ENCODE data around the gene AATF.
"Not testable (repeated sequence)": the region's sequence is repeated elsewhere in the genome, so short reads cannot be mapped to it uniquely, and the experiment has no call there.

AATF gene

DNA sequence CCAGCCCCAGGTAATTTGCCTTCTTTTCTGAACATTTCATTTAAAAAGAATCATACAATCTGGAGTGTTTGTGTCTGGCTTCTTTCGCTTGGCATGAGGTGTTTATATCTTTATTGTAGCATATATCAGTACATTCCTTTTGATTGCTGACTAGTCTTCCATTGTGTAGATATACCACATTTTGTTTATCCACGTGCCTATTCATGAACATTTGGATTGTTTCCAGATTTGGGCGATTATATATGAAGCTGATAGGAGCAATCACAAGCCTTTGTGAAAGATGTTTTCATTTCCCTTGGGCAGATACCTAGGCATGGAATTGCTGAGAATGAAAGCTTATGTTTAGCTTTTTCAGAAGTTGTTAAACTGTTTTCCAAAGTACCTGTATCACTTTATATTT, 120.3 kb downstream of the AATF start:
- no peak overlapping the region for H3K4me3 ChIP-seq (ENCODE audit: low read depth, low read length)

DNA sequence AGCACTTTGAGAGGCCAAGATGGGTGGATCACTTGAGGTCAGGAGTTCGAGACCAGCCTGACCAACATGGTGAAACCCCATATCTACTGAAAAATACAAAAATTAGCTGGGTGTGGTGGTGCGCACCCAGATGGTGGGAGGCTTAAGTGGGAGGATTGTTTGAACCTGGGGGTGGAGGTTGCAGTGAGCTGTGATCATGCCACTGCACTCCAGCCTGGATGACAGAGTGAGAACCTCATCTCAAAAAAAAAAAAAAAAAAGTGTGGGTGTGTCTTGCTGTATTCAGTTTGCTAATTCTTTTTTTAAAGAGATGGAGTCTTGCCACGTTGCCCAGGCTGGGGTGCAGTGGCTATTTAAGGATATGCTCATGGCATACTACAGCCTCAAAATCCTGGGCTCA, 124.7 kb downstream of the AATF start:
- not testable (repeated sequence) for H3K4me3 ChIP-seq (ENCODE audit: low read depth, low read length)

DNA sequence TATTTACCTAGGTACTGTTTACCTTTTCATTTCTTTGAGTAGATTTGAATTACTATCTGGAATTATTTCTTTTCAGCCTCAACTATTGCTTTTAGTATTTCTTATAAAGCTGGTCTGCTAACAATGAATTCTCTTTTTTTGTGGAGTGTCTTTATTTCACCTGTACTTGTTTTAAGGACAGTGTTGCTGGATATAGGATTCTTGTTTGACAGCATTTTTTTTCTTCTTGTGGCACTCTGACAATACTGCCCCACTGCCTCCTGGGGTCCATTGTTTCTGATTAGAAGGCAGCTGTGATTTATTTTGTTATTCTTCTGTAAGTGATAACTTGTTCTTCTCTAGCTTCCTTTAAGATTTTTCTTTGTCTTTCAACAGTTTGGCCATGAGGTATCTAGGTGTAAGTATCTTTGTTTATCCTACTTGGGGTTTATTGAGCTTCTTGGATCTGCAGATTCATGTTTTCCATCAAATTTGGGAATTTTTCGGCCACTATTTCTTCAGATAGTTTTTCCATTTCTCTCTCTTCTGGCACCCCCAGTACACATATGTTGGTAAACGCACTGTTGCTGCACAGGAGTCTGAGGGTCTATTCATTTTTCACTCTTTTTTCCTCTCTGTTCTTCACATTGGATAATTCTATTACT, 130.4 kb downstream of the AATF start:
- H3K4me3 ChIP-seq (ENCODE audit: low read depth, low read length): no peak overlapping the region

DNA sequence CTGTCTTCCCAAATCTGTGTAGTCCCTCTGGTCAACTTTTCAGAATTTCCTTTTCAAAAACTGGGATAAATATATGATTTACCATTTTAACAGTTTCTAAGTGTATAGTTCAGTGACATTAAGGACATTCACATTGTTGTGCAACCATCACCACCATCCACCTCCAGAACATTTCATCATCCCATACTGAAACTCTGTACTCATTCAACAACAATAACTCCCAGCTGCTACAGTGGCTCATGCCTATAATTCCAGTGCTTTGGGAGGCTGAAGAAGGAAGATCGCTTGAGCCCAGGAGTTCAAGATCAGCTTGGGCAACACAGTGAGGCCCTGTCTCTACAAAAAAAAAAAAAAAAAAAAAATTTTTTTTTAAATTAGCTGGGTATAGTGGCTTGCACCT, 131.0 kb downstream of the AATF start:
- no peak overlapping the region for H3K4me3 ChIP-seq (ENCODE audit: low read depth, low read length)

DNA sequence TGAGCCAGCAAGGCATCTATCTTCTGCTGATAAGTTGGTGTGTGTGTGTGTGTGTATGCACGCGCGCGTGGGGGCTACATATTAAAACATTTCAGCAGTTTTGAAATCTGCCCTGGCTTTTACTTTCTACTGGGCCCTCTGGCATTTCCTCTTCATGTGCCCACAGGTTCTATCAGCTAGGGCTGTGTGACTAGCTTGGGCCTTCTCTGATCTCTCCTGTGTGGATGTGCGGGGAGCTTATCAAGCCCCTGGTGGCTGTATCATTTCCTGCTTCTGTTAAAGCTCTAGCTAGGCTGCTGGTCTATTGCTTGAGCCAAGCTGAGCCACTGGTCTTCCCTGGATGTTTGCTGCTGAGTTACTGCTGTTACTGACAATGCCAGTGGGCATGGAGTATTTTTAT, 132.5 kb downstream of the AATF start:
- no peak overlapping the region for H3K4me3 ChIP-seq (ENCODE audit: low read depth, low read length)

DNA sequence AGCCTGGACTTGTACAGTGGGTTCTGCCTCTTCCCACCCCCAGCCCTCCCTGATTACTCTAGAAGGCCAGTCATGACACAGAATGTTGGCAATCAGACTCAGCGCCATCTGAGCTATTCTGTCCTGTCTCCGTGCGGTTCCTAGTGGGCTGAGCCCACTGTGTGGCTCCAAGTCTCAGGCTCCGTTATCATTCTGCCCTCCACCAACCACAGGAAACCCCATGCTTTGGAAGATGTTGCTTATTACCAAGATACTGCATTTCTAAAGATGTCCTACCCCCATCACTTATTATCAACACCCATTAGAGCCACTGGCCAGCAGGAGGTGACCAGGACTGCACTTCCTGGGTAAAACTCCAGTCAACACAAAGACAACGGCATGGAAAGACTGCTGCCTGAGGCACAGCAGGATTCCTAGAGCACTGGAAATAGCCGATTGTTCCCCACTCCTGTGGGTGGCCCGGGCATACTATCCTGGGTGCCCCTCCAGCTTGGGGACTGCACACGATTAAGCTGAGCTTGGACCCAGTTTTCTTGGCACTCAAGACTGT, 133.6 kb downstream of the AATF start:
- H3K4me3 ChIP-seq (ENCODE audit: low read depth, low read length): no peak overlapping the region

DNA sequence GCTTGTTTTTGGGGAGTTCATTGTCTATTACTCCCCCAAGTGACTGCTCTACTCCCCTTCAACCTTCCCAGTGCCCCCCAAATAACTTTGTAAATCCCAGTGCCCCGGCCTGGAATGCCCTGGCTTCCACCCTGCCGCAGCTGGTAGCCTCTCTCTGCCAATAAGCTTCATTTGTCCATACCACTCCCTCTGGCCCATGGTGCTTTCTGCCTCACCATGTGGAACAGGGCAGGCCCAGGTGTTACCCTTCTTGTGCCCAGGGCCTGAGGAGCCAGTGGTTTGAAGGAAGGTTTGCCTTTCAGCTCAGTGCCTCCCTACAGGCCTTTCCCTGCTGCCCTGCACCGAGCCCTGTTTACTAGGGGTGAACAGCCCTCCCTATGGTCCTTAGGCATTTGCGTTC, 134.2 kb downstream of the AATF start:
- no peak overlapping the region for H3K4me3 ChIP-seq (ENCODE audit: low read depth, low read length)

DNA sequence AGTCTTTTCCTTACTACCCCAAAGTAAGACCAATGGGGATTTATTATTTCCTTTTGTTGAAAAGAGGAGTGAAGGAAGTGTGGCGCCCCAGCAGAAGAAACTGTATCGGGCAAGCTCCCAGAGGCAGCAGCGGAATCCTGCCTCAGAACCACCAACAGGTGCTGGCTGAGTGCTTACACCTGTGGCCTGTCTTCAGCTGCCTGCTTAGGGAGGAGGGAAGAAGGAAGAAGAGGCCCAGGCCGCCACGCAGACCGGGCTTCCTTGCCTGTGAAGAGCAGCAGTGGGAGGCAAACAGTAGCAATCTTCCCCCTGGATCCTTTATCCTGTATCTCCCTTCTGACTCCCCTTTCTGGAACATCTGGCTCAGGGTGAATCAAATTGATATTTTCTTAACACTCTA, 134.7 kb downstream of the AATF start:
- H3K4me3 ChIP-seq (ENCODE audit: low read depth, low read length): no peak overlapping the region

DNA sequence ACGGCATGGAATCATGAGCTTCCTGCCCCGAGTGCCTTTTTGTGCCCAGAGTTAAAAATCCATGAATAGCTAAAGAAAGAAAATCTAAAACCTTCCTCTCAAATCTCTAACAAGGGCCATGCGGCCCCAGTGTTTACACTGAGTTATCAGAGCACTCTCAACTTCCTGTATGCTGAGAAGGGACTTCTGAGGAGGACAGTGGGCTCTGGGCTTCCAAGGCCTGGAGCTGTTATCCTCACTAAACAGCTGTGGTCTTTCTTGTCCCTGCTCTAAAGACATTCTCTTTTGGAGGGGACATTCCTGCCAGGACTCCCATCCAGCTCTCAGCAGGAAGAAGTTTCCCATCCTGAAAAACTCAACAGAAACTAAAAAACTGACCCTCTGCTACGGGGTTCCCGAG, 135.6 kb downstream of the AATF start:
- H3K4me3 ChIP-seq (ENCODE audit: low read depth, low read length): no peak overlapping the region

DNA sequence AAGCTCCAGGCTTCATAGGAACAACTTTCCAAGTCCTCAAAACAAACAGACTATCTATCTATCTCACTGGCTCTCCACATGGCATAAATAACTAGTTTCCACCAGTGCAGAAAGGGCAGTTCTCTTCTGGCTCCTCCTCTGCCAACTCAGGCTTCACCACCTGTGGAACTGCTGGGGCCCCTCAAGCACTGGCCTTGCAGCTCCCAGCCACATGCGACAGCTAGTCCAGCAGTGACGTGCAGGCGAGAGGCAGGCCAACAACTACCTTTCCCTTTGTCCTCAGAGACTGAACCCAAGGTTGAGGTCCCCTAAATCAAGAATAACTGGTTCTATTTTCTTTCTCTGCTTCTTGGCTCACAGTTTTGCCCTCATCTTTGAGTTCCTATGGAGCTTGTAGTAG, 137.6 kb downstream of the AATF start:
- no peak overlapping the region for H3K4me3 ChIP-seq (ENCODE audit: low read depth, low read length)

DNA sequence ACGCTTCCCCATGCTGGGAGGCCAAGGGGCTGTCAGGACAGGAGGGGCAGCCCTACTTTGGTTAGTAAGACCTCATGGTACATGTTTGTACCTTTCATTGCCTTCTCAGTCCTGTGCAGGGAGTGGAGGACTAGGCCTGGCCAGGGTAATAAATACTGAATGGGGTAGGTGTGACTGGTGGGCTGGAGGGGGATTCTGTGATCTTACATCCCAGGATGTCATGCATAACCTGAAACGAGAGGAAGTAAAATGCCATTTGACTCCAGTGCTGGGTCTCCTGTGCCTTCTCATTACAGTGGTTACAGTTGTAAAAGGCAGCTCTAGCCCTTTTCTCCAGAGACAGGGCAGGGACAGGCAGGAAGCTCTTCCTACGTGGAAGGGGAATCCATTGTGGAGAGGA, 138.2 kb downstream of the AATF start:
- H3K4me3 ChIP-seq (ENCODE audit: low read depth, low read length): no peak overlapping the region

DNA sequence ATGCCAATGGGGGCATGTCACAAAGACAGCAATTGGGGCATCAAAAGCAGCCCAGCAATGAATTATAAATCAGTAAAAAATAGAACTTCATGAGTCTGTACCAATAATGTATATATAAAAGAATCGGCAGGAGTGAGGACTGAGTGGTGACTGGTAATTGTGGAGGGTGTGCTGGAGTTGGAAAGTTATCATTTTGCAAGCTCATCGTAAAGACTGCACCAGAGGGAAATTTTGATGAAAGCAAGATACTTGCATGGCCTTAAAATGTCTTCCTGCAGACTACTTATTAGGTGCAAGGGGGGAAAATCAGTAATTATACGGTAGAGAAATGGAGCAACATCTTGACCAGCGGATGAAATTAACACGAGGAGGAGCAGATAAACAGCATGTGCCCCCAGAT, 138.9 kb downstream of the AATF start:
- H3K4me3 ChIP-seq (ENCODE audit: low read depth, low read length): no peak overlapping the region

DNA sequence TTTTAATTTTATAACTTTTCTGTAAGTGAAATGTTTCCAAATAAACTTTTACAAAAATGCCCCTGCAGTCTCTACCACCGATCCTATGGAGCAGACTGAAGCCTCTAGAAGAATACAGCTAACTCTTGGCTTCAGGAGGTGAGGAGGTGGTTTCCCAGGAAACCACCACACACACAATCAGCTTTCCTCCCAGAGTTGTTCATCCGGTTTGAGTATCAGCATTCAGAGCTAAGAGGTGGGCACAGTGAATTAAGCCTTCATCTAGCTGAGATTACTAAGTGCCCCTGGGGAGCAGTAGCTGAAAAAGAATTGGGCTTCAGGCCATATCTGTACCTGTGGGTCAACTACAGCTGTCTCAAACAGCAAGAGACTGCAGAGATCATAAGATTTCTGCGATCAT, 139.7 kb downstream of the AATF start:
- no peak overlapping the region for H3K4me3 ChIP-seq (ENCODE audit: low read depth, low read length)

DNA sequence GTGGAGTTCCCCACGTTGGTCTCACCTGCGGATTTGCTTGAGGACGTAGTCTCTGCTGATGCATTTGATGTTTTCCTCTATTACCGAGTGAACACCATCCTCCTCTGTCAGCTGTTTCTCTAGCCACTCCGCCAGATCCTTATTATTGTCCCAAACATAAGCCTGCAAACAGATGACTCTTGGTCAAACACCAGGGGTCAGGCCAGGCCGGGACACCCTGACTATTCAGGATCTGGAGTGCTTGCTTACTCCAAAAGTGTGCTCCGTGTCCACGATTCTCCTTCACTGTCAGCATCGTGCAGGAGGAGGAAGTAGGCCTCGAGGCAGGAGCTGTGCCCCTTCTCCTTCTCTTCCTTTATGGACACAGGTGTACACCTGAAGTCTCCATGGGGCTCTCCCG, 140.2 kb downstream of the AATF start:
- no peak overlapping the region for H3K4me3 ChIP-seq (ENCODE audit: low read depth, low read length)

DNA sequence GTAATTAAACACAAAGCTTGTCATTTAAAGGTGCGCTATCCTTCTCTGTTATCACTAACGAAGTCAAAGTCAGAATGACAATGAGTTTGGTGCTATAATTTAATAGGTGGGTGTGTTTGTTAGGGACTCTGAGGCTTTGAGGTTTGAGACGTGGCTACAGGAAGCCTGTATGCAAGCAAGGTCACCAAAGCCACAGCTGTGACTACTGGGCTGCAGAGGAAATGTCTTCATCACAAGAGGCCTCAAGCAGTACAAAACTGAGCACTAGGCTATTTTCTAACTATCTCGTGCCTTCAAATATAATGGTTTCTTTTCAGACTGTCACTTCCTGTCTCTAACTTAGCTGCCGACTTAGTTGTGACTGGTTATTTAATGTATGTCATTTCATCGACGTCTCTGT, 141.2 kb downstream of the AATF start:
- no peak overlapping the region for H3K4me3 ChIP-seq (ENCODE audit: low read depth, low read length)

DNA sequence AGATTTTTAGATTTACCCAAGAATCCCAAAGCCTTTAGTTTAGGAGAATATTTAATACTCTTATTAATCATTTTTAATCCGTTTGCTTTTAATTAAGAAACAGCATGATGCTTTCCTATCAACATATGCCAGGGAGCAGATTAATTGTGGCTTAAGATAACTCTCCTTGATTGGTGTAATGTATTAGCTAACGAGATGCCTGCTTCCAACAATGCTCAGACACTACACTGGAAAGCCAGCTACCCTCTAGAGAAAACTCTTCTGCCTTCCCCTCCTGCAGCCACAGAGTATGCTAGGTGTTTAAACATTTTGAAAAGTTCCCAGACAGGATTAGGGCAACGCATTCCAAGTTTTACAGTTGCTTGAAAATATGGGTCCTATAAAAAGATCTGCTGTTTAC, 142.2 kb downstream of the AATF start:
- no peak overlapping the region for H3K4me3 ChIP-seq (ENCODE audit: low read depth, low read length)

DNA sequence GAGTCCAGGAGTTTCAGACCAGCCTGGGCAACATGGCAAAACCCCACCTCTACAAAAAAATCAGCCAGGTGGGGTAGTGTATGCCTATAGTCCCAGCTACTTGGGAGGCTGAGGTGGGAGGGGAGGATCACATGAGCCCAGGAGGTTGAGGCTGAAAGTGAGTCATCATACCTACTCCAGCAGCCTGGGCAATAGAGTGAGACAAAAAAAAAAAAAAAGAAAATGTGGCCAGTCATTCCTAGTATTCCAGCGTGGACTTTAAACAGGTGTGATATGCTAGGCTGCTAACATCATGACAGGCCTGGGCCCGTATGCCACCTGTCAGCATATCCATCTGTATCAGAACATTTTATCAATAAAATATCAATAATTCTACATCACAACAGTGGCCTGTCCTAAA, 143.3 kb downstream of the AATF start:
- no peak overlapping the region for H3K4me3 ChIP-seq (ENCODE audit: low read depth, low read length)

DNA sequence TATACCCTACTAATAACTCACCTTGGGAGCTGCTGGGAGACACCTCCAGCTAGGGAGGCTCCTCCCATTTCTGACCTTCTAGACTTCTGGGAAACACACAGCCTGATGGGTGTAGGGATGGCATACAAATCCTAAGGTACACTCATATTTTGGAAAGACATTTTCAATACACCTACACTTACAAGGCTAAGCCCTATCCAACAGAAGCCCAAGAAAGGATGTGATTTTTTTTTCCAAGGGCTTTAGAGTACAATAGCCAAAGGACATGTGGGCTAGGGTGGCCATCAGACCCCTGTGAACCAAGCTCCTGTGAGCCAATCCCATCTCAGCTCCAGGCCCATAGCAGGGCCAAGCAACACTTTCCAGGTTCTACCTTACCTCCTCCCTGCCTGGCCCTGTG, 143.9 kb downstream of the AATF start:
- H3K4me3 ChIP-seq (ENCODE audit: low read depth, low read length): no peak overlapping the region

DNA sequence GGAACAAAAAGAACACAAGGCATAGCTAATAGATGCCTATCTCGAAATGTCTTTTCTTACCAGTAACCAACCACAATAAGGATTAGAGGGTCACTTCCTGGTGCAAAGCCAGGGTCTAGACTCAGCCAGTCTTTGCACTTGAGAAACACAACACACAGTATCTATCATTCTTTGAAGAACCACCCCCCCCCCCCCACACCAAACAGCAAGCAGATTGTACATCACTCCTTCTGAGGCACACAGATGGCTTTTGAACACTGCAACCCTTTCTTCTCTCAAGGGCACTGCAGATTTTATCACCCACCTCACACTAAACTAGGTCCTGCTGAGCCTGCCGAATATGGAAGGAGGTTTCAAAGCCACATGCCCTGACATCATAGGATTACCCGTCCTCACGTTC, 145.6 kb downstream of the AATF start:
- no peak overlapping the region for H3K4me3 ChIP-seq (ENCODE audit: low read depth, low read length)

DNA sequence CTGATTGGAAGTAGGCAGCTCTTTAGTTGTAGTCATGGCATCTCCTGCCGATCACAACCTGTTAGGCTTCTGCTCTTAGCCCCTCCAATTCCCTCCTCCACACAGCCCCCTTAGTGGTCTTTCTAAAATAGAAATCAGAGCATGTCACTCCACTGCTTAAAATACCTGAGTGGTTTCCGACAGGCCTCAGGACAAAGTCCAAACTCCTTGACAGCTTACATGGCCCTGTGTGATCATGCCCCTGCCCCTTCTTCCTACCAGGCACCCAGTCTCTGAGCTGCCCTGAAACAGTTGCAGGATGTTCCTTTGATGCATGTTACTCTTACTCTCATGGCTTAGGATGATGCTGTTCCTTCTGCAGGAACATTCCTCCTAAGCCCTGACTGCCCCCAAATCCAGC, 147.3 kb downstream of the AATF start:
- H3K4me3 ChIP-seq (ENCODE audit: low read depth, low read length): no peak overlapping the region

DNA sequence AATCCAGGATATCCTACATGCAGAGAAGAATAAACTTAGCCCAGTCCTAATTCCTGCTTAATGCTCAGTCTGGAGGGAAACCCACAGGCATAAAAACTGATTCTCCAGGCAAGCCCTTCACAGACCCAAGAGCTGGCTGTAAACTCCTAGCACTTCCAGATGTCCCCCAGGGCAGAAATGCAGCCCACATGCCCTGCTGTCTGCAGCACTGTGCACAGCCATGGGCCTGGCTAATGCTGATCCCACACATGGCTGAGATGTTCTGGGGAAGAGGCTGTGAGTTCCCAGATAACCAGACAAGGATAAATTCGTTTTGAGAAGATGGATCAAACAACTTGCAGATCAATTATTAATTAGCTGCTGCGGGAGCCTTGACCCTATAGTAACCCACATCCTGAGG, 148.4 kb downstream of the AATF start:
- H3K4me3 ChIP-seq (ENCODE audit: low read depth, low read length): no peak overlapping the region

DNA sequence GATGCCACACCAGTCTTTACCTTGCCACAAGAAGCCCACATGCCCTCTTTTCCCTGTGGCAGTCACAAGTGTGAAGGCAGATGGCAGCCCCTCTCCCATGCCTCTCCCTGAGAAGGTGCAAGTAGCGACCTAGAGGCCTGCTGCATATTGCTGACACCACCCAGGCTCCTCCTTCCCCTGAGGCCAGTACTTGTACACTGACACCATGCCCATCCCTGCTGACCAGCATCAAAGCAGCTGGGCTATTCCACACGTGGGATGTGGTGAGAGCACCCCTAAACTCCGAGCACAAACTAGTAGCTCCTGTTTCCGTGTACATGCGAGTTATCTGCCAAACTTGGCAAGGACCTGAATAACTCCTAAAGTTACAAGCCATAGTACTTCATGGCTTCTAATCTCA, 149.4 kb downstream of the AATF start:
- no peak overlapping the region for H3K4me3 ChIP-seq (ENCODE audit: low read depth, low read length)

DNA sequence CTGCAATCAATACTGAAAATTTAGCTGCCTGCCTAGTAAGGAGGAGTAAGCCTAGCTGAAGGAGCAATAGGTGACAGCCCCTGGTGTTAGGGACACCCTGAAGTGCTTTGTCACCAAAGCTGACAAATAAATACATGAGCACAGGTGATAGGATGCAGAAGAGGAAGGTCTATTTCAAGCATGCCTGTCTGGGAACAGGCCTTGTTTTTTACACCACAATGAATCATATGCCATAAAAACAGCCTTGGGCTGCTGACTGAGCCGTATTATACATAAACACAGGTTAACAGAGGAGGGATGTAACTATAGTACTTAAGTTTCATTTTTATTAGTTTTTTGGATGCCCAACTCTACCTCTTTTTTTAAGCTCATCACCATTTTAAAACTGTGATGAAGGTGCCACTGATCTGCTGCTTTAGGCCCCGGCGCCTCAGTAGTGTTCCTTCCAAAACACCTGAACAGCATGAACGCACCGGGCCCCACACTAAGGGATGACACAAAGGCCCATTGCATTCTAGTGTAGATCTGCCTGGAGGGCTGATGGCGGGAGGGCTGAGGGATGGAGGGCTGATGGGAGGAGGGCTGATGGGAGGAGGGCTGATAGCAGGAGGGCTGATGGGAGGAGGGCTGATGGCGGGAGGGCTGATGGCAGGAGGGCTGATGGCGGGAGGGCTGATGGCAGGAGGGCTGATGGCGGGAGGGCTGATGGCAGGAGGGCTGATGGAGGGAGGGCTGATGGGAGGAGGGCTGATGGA, 150.3 kb downstream of the AATF start:
- H3K4me3 ChIP-seq (ENCODE audit: low read depth, low read length): no peak overlapping the region
